ENCODE measurements around the gene OR5K2. TPM values are rescaled to one million over a fixed set of nuclear protein-coding genes. Genes with fewer than 3 reads are reported as not detected.
A peak's percentile ranks its signal among the peaks of the same experiment; 100 is the strongest.

The OR5K2 gene
- total and polyA plus RNA-seq, 10 of the 15 experiments (the other 5 are each of a cell fraction or from before 2014, with no cell fraction given): 0.12 TPM; not detected in 9

DNA sequence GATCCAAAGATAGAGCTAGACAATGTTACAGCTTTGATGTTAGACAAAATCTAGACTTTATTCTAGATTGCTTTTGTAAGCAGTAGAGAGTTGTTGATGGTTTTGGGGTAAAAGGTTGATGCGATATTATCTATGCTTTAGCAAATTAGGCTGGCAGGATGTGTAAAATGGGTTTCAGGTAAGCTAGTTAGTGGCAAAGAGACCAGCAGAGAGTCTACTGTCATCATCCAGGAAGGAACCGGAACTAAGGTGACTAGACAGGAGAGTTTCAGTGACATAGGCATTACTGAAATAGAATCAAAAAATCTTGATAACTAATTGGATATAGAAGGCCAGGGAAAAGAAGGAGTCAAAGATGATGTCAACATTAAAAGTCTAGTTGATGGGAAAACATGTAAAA is 11.1 kb downstream of the OR5K2 start:
- Histone ChIP-seq H3K79me2 (ENCODE audit: control insufficient read depth, insufficient read depth, low read length) (no peaks in the 10 kb centered on the region), H2AFZ (ENCODE audit: control insufficient read depth, low read depth, low read length) (no peak overlapping the region), H3K9me3 (replicated peaks; ENCODE audit: control insufficient read depth, insufficient read depth, low read length) (no peaks in the 10 kb centered on the region), H3K4me2 (ENCODE audit: control insufficient read depth, insufficient read depth) (no peak overlapping the region), H3K27ac (ENCODE audit: control insufficient read depth, insufficient read depth) (no peak overlapping the region), H3K9ac (ENCODE audit: control insufficient read depth, insufficient read depth, low read length) (no peak overlapping the region), H3K4me3 (no peak overlapping the region), H4K20me1 (ENCODE audit: control insufficient read depth, insufficient read depth) (no peaks in the 10 kb centered on the region), H3K36me3 (ENCODE audit: control insufficient read depth in 2 of 2, insufficient read depth in 2 of 2, low read length in 1 of 2) (no peaks in the 10 kb centered on the region; a peak in 1 of 4 replicates), H3K4me1 (ENCODE audit: control insufficient read depth, insufficient read depth, low read length) (no peaks in the 10 kb centered on the region), H3K27me3 (replicated peaks in 1 of 2; ENCODE audit: control insufficient read depth in 2 of 2, insufficient read depth in 2 of 2, low read length in 1 of 2) (no peaks in the 10 kb centered on the region)
- FAIRE-seq (no peak), ATAC-seq (peak; percentile 18; the same call in 2 of the 3 replicates), DNase-seq (ENCODE audit: low read depth, low spot score) (no peak)
- intact Hi-C loops (cut with micrococcal nuclease; ENCODE audit: unreplicated experiment): no loop called here
- 100% methylated on average over 2 of the region's 2 CpGs for WGBS (ENCODE audit: insufficient coverage, insufficient replicate concordance, low lambda C conversion rate, missing lambda C conversion rate)
- no TSS peak for BruUV-seq (replicated peaks)
- ChIA-PET POLR2A (interaction anchor here (1.2 kb wide), 1 partner anchor 24 kb away, joined by 3 read pairs; no protein-coding TSS in a partner anchor), RAD21 (ENCODE audit: unreplicated experiment) (interaction anchor here (1.0 kb wide), 1 partner anchor 15 kb away, joined by 3 read pairs; the partner anchor contains the start of gene CLDND1), CTCF (interaction anchor here (1.2 kb wide), 1 partner anchor 64 kb away, joined by 4 read pairs; no protein-coding TSS in a partner anchor), SMC1A (ENCODE audit: uncharacterized antibody, unreplicated experiment) (interaction anchor here (1.1 to 1.5 kb wide), 3 partner anchors 10 to 62 kb away, joined by 3 to 5 read pairs (median 4); no protein-coding TSS in a partner anchor)
- in situ Hi-C loops (cut with MboI): no loop called here
- no peak for TF ChIP-seq SRF (IDR thresholded peaks at IDR 0.05; ENCODE audit: low read depth in 2 of 2, low read length in 2 of 2)
- no peak for TF ChIP-seq SUPT20H (IDR thresholded peaks at IDR 0.05; ENCODE audit: borderline replicate concordance, control insufficient read depth, low read depth, low read length)
- no peak for TF ChIP-seq POLR2AphosphoS2 (IDR thresholded peaks at IDR 0.05; ENCODE audit: low read depth, low read length)
- TF ChIP-seq BMI1 (IDR thresholded peaks at IDR 0.05; ENCODE audit: borderline replicate concordance): no peak
- no peak for TF ChIP-seq SMC3 (IDR thresholded peaks at IDR 0.05; ENCODE audit: borderline replicate concordance, low read length)

DNA sequence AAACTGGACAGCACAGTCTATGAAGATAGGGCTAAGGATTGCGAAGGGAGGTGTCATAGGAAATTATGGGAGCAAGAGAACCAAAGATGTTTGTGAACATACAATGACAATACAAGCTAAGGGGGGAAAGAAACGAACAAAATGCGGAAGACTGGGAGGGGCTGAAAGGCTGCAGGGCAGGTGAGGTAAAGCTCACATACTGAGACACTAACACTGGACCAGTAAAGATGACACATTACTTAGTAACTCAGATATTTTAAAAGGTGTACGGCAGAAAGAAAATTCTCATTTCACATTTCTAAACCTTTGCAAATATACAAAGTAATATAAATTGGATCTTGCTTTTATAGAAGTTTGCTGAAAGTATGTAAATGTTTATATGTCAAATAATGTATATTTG is 15.1 kb downstream of the OR5K2 start:
- H3K4me3 ChIP-seq: no peak overlapping the region
- WGBS (ENCODE audit: insufficient coverage, insufficient replicate concordance, low lambda C conversion rate, missing lambda C conversion rate): 100% methylated on average over 4 of the region's 4 CpGs
- ChIA-PET POLR2A (interaction anchor here (0.5 kb wide), 1 partner anchor 60 kb away, joined by 3 read pairs; no protein-coding TSS in a partner anchor), RAD21 (ENCODE audit: unreplicated experiment) (no interaction called here), SMC1A (ENCODE audit: uncharacterized antibody, unreplicated experiment) (interaction anchor here (1.7 kb wide), 1 partner anchor 53 kb away, joined by 4 read pairs; no protein-coding TSS in a partner anchor), CTCF (no interaction called here)
- H3K27me3 ChIP-seq (replicated peaks in 1 of 2; ENCODE audit: control insufficient read depth in 2 of 2, insufficient read depth in 2 of 2, low read length in 1 of 2): no peaks in the 10 kb centered on the region
- H3K9ac ChIP-seq (ENCODE audit: control insufficient read depth, insufficient read depth, low read length): no peak overlapping the region
- intact Hi-C loops (cut with micrococcal nuclease; ENCODE audit: unreplicated experiment): no loop called here
- DNase-seq (ENCODE audit: low read depth, low spot score) (no peak), ATAC-seq (no peak), FAIRE-seq (no peak)
- no peak overlapping the region for H3K4me2 ChIP-seq (ENCODE audit: control insufficient read depth, insufficient read depth)
- BruUV-seq (replicated peaks): no TSS peak
- in situ Hi-C loops (cut with MboI): loop anchor here (10.0 kb wide), 1 partner anchor 478 kb away; the partner anchor contains the start of gene GABRR3
- no peaks in the 10 kb centered on the region for H4K20me1 ChIP-seq (ENCODE audit: control insufficient read depth, insufficient read depth)
- H2AFZ ChIP-seq (ENCODE audit: control insufficient read depth, low read depth, low read length): no peak overlapping the region
- peaks cover 0 to 10% of the 10 kb centered on the region in 2 experiments; a peak in 3 of 4 replicates for H3K36me3 ChIP-seq (ENCODE audit: control insufficient read depth in 2 of 2, insufficient read depth in 2 of 2, low read length in 1 of 2)
- H3K27ac ChIP-seq (ENCODE audit: control insufficient read depth, insufficient read depth): no peak overlapping the region
- no peaks in the 10 kb centered on the region for H3K4me1 ChIP-seq (ENCODE audit: control insufficient read depth, insufficient read depth, low read length)
- H3K79me2 ChIP-seq (ENCODE audit: control insufficient read depth, insufficient read depth, low read length): peaks cover 9% of the 10 kb centered on the region
- no peaks in the 10 kb centered on the region for H3K9me3 ChIP-seq (replicated peaks; ENCODE audit: control insufficient read depth, insufficient read depth, low read length)
- TF ChIP-seq, protein P1, sequence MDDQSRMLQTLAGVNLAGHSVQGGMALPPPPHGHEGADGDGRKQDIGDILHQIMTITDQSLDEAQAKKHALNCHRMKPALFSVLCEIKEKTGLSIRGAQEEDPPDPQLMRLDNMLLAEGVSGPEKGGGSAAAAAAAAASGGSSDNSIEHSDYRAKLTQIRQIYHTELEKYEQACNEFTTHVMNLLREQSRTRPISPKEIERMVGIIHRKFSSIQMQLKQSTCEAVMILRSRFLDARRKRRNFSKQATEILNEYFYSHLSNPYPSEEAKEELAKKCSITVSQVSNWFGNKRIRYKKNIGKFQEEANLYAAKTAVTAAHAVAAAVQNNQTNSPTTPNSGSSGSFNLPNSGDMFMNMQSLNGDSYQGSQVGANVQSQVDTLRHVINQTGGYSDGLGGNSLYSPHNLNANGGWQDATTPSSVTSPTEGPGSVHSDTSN (IDR thresholded peaks at IDR 0.05; ENCODE audit: insufficient replicate concordance, low read depth, low read length): no peak
- TF ChIP-seq LARP7 (IDR thresholded peaks at IDR 0.05): no peak
- TF ChIP-seq PAX8 (IDR thresholded peaks at IDR 0.05): no peak
- no peak for TF ChIP-seq NBN (IDR thresholded peaks at IDR 0.05)
- TF ChIP-seq NFYB (IDR thresholded peaks at IDR 0.05; ENCODE audit: insufficient read depth, low read depth, low read length): no peak
- no peak for TF ChIP-seq JUND (IDR thresholded peaks at IDR 0.05; ENCODE audit: low read depth, low read length)
- TF ChIP-seq ZNF207 (IDR thresholded peaks at IDR 0.05; ENCODE audit: borderline replicate concordance): no peak
- no peak for TF ChIP-seq TAF1 (IDR thresholded peaks at IDR 0.05; ENCODE audit: borderline replicate concordance, low read depth, low read length)
- no peak for TF ChIP-seq POU2F2 (IDR thresholded peaks at IDR 0.05; ENCODE audit: borderline replicate concordance, low read depth, low read length)
- no peak for TF ChIP-seq ZBED1 (IDR thresholded peaks at IDR 0.05; ENCODE audit: borderline replicate concordance)
- no peak for TF ChIP-seq RB1 (IDR thresholded peaks at IDR 0.05; ENCODE audit: borderline replicate concordance)
- no peak for TF ChIP-seq ZNF217 (IDR thresholded peaks at IDR 0.05)
- TF ChIP-seq FOXK2 (IDR thresholded peaks at IDR 0.05): no peak
- TF ChIP-seq FOXM1 (IDR thresholded peaks at IDR 0.05; ENCODE audit: low read depth, low read length): no peak
- TF ChIP-seq IKZF2 (IDR thresholded peaks at IDR 0.05): no peak

Measured in GM12878 (cell line).